Measurements from ENCODE around the gene NAGS.
"Not testable (repeated sequence)": the region's sequence is repeated elsewhere in the genome, so short reads cannot be mapped to it uniquely, and the experiment has no call there.

The NAGS gene

GRCh38 chr17:43983515-43984411, 20.7 kb upstream of the NAGS start:
- no peak for DNase-seq

GRCh38 chr17:43984521-43984920, 19.9 kb upstream of the NAGS start:
- DNase-seq: no peak

- no peak for DNase-seq
Observed at GRCh38 chr17:43986225-43986981, 18.0 kb upstream of the NAGS start.

GRCh38 chr17:43987131-43988021, 17.0 kb upstream of the NAGS start:
- no peak for DNase-seq

GRCh38 chr17:43988301-43988700, 16.1 kb upstream of the NAGS start:
- no peak for DNase-seq

- no peak for DNase-seq
Observed at GRCh38 chr17:43992641-43993040, 11.8 kb upstream of the NAGS start.

- peak; percentile 78 for DNase-seq
Observed at GRCh38 chr17:43994272-43995149, 9.9 kb upstream of the NAGS start.

- no peak for DNase-seq
Observed at GRCh38 chr17:43995150-43995471, 9.3 kb upstream of the NAGS start.

- not testable (repeated sequence) for DNase-seq
Observed at GRCh38 chr17:43997180-43997579, 7.2 kb upstream of the NAGS start.

- DNase-seq: no peak
Observed at GRCh38 chr17:43998552-43998951, 5.9 kb upstream of the NAGS start.

GRCh38 chr17:43999024-43999423, 5.4 kb upstream of the NAGS start:
- DNase-seq: no peak

GRCh38 chr17:44000141-44000860, 4.1 kb upstream of the NAGS start:
- peak; percentile 97 for DNase-seq

- no peak for DNase-seq
Observed at GRCh38 chr17:44000871-44001460, 3.5 kb upstream of the NAGS start.

- no peak for DNase-seq
Observed at GRCh38 chr17:44001461-44001920, 2.9 kb upstream of the NAGS start.

- DNase-seq: no peak
Observed at GRCh38 chr17:44002141-44002848, 2.1 kb upstream of the NAGS start.

- peak; percentile 27 for DNase-seq
Observed at GRCh38 chr17:44004761-44005526, 522 bp downstream of the NAGS start.

- peak; percentile 49 for DNase-seq
Observed at GRCh38 chr17:44005527-44006271, 1.3 kb downstream of the NAGS start.

GRCh38 chr17:44006272-44006597, 1.8 kb downstream of the NAGS start:
- DNase-seq: peak; percentile 30

Measured in hematopoietic multipotent progenitor cell treated with erythropoietin and hydrocortisone succinate and interleukin-3 and kit ligand, for 6 days (in vitro differentiated cells).